Endothelial cell of umbilical vein (primary cell): ENCODE measurements around the gene SPRED1. TPM values are rescaled to one million over a fixed set of nuclear protein-coding genes. Genes with fewer than 3 reads are reported as not detected.

Source experiments
- BruUV-seq: library from RNA; stranded (reverse); fragments of 400-500 nt; replicated peaks from 2 replicates; lab custom pipeline; 2021; lab: Mats Ljungman, UMichigan
- CTCF ChIA-PET: fragments of 300-600, 350-600 bp; sonication (Branson Sonifier 250); formaldehyde crosslinking; loops from one replicate; lab custom pipeline; 2021; ENCODE audit warnings: antibody characterized with exemption, inconsistent platforms; lab: Charles Lee
- POLR2A ChIA-PET: fragments of 300-600, 350-600 bp; sonication (Branson Sonifier 250); formaldehyde crosslinking; loops from one replicate; lab custom pipeline; 2021; ENCODE audit warnings: antibody characterized with exemption, inconsistent platforms; lab: Charles Lee
- DNase-seq: peaks from one replicate; pipeline ENCODE4 v3.0.0-alpha.2; 2011; ENCODE audit warnings: low read depth, low spot score
- FAIRE-seq: peaks from 2 replicates; lab custom pipeline; 2011; peaks lifted over from hg19 to GRCh38; lab: Jason Lieb, UNC
- H2AFZ ChIP-seq: 2 replicates; pipeline ENCODE4 v1.6.0; 2012; ENCODE audit warnings: low read depth, low read length, control low read depth, inconsistent platforms
- H3K27ac ChIP-seq: 2 replicates; pipeline ENCODE4 v1.5.1; 2011; ENCODE audit warnings: low read depth, mild to moderate bottlenecking, control low read depth, low read length, moderate library complexity; ENCODE audit not compliant: insufficient read depth
- H3K27me3 ChIP-seq, 2 experiments: 2 replicates each; pipeline versions ENCODE4 v1.6.0 to v1.6.1; 2011; ENCODE audit warnings: low read length in 2 of 2, mixed read lengths in 1 of 2; ENCODE audit not compliant: control insufficient read depth in 2 of 2, insufficient read depth in 2 of 2
- H3K36me3 ChIP-seq, 2 experiments: 2 replicates in 1 of 2; 3 replicates in 1 of 2; pipeline ENCODE4 v1.5.1; 2011; ENCODE audit warnings: low read length in 2 of 2, mild to moderate bottlenecking in 1 of 2, moderate library complexity in 1 of 2; ENCODE audit not compliant: control insufficient read depth in 2 of 2, insufficient read depth in 2 of 2; ENCODE audit errors: extremely low read depth in 1 of 2
- H3K4me1 ChIP-seq: 3 replicates; pipeline ENCODE4 v1.5.1; 2011; ENCODE audit warnings: mild to moderate bottlenecking, low read length; ENCODE audit not compliant: control insufficient read depth, insufficient read depth; ENCODE audit errors: extremely low read depth
- H3K4me2 ChIP-seq: 2 replicates; pipeline ENCODE4 v1.6.1; 2011; ENCODE audit warnings: low read length, control low read depth, mixed read lengths; ENCODE audit not compliant: insufficient read depth
- H3K4me3 ChIP-seq, 3 experiments: fragments of 200-600 bp in 1 of 3; sonication (generic), shearing (Covaris generic) in 1 of 3; replicated peaks in 1 of 3; 2 replicates each; pipeline ENCODE4 v1.5.1; 2011 to 2016; ENCODE audit warnings: control low read depth in 3 of 3, low read length in 3 of 3, mild to moderate bottlenecking in 2 of 3, inconsistent platforms in 1 of 3, low read depth in 1 of 3, moderate library complexity in 1 of 3; ENCODE audit not compliant: insufficient read depth in 1 of 3
- H3K79me2 ChIP-seq: 2 replicates; pipeline ENCODE4 v1.6.0; 2012; ENCODE audit warnings: low read length, inconsistent platforms; ENCODE audit not compliant: control insufficient read depth, insufficient read depth
- H3K9ac ChIP-seq: replicated peaks from 2 replicates; pipeline ENCODE3; 2011; ENCODE audit warnings: low read length, control low read depth; ENCODE audit not compliant: insufficient read depth; ENCODE audit errors: extremely low read depth
- H3K9me1 ChIP-seq: replicated peaks from 3 replicates; pipeline ENCODE4 v1.6.0; 2011; ENCODE audit warnings: mild to moderate bottlenecking, low read length; ENCODE audit not compliant: control insufficient read depth, insufficient read depth; ENCODE audit errors: extremely low read depth
- H3K9me3 ChIP-seq: replicated peaks from 2 replicates; pipeline ENCODE4 v1.5.1; 2012; ENCODE audit warnings: low read length, inconsistent platforms; ENCODE audit not compliant: control insufficient read depth, insufficient read depth
- H4K20me1 ChIP-seq: replicated peaks from 2 replicates; pipeline ENCODE3; 2011; ENCODE audit warnings: mild to moderate bottlenecking, low read length; ENCODE audit not compliant: control insufficient read depth, insufficient read depth; ENCODE audit errors: extremely low read depth
- EZH2 ChIP-seq: IDR thresholded peaks from 2 replicates; pipeline ENCODE4 v1.6.1; 2012; ENCODE audit warnings: borderline replicate concordance, low read depth, mild to moderate bottlenecking, moderate library complexity, low read length, inconsistent platforms; ENCODE audit not compliant: severe bottlenecking
- FOS ChIP-seq: IDR thresholded peaks from 2 replicates; pipeline ENCODE4 v1.6.1; 2011; ENCODE audit warnings: mild to moderate bottlenecking, low read length, moderate library complexity, borderline replicate concordance; ENCODE audit not compliant: insufficient read depth
- GATA2 ChIP-seq: IDR thresholded peaks from 2 replicates; pipeline ENCODE4 v1.7.0; 2011; ENCODE audit warnings: low read depth, mild to moderate bottlenecking, moderate library complexity, mixed read lengths, low read length; ENCODE audit not compliant: insufficient read length, insufficient read depth
- POLR2A ChIP-seq: IDR thresholded peaks from 2 replicates; pipeline ENCODE4 v1.6.1; 2012; ENCODE audit warnings: low read depth, mild to moderate bottlenecking, control low read depth, low read length
- POLR2AphosphoS5 ChIP-seq: IDR thresholded peaks from 2 replicates; pipeline ENCODE4 v1.6.1; 2012; ENCODE audit warnings: low read depth, mild to moderate bottlenecking, control low read depth, low read length, moderate library complexity; ENCODE audit not compliant: insufficient read depth
- dilution Hi-C: fragments of 300-500 bp; cut with MboI; formaldehyde crosslinking; loops from one replicate; pipeline ENCODE4 v1.15.0; 2019; ENCODE audit warnings: low sequenced_read_pairs; ENCODE audit not compliant: extremely low pct_ligation_motif_present
- intact Hi-C: fragments of 100-400 bp; cut with micrococcal nuclease; formaldehyde crosslinking; loops from one replicate; pipeline ENCODE4 v1.10.0; 2022
- polyA plus RNA-seq, 4 experiments: library from polyadenylated mRNA; depleted of rRNA in 3 of 4; stranded (reverse) in 3 of 4; unstranded in 1 of 4; fragments of >200 nt; gene quantifications; 2 replicates each; pipeline versions ENCODE4 v1.2.1 to v1.2.3, GENCODE V29; 2011 to 2012; ENCODE audit warnings: missing spikeins in 1 of 4
- total RNA-seq: library from RNA; stranded (reverse); gene quantifications from 2 replicates; pipeline ENCODE4 v1.2.3, GENCODE V29; 2021
- TF ChIP-seq, protein P1 (sequence below), 2 donors: IDR thresholded peaks; 1 replicate in 1 of 2; 2 replicates in 1 of 2; pipeline ENCODE4 v1.5.1; 2011; ENCODE audit warnings: low read length in 2 of 2, mild to moderate bottlenecking in 2 of 2, moderate library complexity in 2 of 2, control low read depth in 1 of 2, inconsistent platforms in 1 of 2, low read depth in 1 of 2; ENCODE audit not compliant: insufficient read depth in 1 of 2; ENCODE audit errors: extremely low read depth in 1 of 2
- TF ChIP-seq, protein P2 (sequence below): IDR thresholded peaks from 2 replicates; pipeline ENCODE4 v1.6.1; 2011; ENCODE audit not compliant: insufficient read depth, insufficient read length

SPRED1 gene
- total and polyA plus RNA-seq, 2 donors (not counting 3 experiments of a cell fraction or from before 2014, with no cell fraction given): 1.3 to 10.7 TPM

DNA sequence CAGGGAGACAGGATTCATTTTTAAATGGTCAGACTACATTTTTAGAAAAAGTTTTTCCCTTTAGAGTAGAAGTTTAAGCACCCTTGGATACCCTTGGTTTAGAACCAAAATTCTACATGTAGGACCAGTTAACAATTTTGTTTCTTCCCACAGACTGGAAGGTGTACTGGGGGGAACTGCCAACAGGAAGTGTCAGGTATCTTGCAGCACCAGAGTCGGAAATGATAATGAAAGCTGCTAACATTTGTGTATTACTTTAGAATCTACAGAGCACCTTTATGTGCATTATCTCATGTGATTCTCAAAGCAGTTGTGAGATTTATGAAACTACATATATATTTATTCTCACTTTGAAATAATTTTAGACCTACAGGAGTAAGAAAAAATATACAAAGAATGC lies 21.5 kb downstream of the SPRED1 start:
- Histone ChIP-seq H2AFZ (no peak overlapping the region), H3K27me3 (no peaks in the 10 kb centered on the region), H3K4me2 (no peak overlapping the region), H3K9ac (no peak overlapping the region), H4K20me1 (peaks cover 5% of the 10 kb centered on the region), H3K27ac (no peak overlapping the region), H3K4me3 (no peak overlapping the region), H3K9me3 (no peaks in the 10 kb centered on the region), H3K79me2 (peaks cover 95% of the 10 kb centered on the region), H3K4me1 (no peaks in the 10 kb centered on the region), H3K36me3 (no peaks in the 10 kb centered on the region), H3K9me1 (no peaks in the 10 kb centered on the region)
- intact Hi-C loops: no loop called here
- FAIRE-seq: no peak
- ChIA-PET POLR2A (no interaction called here), CTCF (no interaction called here)
- no TSS peak for BruUV-seq
- TF ChIP-seq, protein P1, sequence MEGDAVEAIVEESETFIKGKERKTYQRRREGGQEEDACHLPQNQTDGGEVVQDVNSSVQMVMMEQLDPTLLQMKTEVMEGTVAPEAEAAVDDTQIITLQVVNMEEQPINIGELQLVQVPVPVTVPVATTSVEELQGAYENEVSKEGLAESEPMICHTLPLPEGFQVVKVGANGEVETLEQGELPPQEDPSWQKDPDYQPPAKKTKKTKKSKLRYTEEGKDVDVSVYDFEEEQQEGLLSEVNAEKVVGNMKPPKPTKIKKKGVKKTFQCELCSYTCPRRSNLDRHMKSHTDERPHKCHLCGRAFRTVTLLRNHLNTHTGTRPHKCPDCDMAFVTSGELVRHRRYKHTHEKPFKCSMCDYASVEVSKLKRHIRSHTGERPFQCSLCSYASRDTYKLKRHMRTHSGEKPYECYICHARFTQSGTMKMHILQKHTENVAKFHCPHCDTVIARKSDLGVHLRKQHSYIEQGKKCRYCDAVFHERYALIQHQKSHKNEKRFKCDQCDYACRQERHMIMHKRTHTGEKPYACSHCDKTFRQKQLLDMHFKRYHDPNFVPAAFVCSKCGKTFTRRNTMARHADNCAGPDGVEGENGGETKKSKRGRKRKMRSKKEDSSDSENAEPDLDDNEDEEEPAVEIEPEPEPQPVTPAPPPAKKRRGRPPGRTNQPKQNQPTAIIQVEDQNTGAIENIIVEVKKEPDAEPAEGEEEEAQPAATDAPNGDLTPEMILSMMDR (IDR thresholded peaks at IDR 0.05; ENCODE audit: extremely low read depth in 1 of 2, insufficient read depth in 1 of 2, low read depth in 1 of 2, low read length in 2 of 2): no peak
- TF ChIP-seq POLR2A (no peak), GATA2 (no peak), POLR2AphosphoS5 (no peak), FOS (no peak), EZH2 (no peak)
- TF ChIP-seq, protein P2, sequence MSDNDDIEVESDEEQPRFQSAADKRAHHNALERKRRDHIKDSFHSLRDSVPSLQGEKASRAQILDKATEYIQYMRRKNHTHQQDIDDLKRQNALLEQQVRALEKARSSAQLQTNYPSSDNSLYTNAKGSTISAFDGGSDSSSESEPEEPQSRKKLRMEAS: no peak
- dilution Hi-C loops: no loop called here
- DNase-seq: no peak
